NK-92 (cell line): ENCODE measurements around the gene SNAP47.

Experiments used
- DNase-seq: peaks from one replicate; lab custom pipeline; 2025; ENCODE audit not compliant: unreplicated experiment; lab: John Stamatoyannopoulos, UW

The SNAP47 gene

DNA sequence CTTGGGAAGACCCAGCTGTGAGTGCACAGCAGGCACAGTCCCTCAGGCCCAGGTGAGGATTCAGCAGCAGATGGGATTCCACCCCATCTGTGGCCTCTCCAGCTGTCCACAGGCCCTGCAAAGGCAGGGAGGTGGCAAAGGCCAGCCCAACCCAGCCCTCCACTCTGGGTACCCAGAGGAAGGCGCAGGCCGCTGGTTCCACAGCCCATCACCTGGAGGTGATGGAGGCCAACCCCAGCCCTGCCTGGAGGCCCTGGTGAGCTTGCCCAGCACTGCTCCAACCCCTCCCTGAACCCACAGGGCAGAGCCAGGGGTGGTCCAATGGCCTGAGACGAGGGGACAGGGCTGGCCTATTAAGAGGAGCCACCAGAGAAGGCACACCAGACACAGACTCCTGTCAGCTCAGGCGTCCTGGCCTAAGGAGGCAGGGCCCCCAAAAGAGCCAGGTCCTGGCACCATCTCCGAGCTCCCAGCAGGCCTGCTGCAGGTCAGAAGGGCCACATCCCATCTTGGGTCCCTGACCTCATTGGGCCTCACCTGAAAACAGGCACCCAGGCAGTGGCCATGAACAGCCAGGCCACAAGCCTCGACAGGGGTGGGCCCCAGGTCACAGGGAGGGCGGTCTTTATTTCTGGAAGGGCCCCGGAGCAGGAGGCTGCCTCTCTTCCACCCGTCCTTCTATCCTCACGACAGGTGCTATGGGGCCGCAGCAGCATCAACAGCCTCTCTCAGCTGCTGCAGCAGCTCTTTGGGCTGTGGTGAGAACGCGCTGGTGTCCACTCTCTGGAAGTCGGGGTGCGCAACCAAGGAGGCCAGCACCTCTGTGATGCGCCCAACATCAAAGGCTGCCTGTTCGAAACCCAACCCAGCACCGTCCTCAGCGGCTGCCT lies 3.3 kb upstream of the SNAP47 start:
- DNase-seq = no peak

DNA sequence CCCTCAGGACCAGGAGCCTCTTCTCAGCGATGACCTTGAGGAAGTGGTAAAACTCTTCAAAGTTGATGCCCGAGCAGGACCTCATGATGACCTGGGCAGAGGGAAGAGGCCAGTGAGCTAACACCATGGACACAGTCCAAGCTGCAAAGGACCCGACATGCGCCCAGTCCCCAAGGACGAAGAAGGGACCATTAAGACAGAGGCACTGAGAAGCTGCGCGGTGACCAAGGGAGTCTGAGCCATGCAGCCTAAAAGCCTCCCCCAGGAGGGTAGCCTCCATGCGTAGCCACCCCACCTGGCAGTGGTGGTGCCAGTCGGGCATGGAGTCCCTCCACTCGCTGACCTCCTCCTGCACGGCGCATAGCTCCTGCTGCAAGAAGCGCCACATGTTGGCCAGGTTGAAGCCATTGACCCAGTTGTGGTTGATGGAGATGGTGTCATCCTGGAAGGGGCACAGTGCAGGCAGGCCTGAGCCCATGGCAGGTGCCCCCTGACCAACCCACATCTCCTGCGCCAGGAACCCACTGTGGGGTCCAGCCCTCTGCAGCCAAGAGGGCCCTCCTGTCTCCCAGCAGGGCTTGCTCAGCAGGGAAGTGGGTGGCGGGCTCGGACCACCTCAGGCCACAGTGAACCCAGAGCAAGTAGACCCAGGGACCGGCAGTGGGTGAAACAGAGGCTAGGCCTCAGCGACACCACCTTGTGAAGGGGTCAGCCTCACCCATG lies 2.5 kb upstream of the SNAP47 start:
- DNase-seq = no peak

DNA sequence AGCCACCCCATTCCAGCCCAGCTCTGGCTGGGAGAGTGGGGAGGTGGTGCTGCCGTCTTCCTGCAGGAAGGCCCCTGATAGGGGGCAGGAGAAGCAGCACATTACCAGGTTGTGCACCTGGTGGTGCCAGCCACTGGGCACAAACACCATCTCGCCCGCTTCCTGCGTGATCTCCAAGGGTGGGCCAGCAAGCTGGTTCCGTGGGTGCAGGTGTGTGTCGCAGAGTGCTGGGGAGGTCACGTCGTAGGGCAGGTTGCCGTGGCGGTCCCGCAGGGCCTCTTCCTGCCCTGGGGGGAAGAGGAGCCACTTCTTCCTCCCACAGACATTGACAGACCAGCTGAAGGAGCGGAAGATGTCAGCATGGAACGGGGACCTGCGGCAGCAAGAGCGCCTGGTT lies 1.9 kb upstream of the SNAP47 start:
- no peak for DNase-seq

DNA sequence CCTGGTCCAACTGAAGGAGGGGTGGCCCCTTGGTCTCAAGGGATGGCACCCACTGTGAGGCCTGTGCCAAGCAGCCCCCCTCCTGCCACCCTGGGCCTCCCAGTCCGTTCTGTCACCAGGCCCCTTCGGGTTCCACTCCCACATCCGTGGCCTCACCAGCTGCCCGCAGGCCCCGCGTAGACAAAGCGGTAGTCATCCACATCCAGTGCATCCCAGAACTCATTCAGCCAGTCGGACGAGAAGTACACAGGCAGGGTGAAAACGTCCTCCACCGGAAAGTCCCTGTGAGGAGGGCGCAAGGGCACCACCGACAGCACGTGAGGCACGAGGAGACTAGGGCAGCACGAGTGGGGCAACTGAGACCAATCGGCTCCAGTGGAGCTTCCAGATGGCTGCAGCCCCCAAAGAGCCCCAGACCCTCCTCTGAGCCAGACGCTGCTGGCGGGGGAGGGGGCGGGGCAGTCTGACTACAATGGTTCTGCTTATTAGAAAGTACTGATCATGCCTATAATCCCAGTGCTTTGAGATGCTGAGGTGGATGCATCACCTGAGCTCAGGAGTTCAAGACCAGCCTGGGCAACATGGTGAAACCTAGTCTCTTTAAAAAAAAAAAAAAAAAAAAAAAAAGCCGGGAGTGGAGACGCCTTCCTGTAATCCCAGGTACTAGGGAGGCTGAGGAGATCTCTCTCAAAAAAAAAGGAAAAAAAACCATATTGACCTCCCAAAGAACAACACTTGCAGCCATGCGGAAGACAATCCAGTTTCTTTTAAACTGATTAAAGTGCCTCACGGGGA lies 1.3 kb upstream of the SNAP47 start:
- no peak for DNase-seq

DNA sequence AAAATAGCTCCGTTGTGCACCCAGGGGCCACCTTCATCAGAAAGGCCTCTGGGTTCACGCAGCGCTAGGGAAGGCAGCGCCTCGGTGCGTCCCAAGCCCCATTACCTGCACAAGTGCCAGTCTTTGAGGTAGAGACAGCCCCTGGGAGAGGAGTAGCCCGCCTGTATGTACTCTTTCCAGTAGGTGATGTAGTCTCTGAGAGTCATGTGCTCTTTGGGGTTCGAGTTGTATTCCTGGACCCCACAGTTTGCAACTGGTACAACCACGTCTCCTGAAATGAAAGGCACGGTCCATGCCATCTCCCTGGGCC lies 734 bp upstream of the SNAP47 start:
- no peak for DNase-seq

DNA sequence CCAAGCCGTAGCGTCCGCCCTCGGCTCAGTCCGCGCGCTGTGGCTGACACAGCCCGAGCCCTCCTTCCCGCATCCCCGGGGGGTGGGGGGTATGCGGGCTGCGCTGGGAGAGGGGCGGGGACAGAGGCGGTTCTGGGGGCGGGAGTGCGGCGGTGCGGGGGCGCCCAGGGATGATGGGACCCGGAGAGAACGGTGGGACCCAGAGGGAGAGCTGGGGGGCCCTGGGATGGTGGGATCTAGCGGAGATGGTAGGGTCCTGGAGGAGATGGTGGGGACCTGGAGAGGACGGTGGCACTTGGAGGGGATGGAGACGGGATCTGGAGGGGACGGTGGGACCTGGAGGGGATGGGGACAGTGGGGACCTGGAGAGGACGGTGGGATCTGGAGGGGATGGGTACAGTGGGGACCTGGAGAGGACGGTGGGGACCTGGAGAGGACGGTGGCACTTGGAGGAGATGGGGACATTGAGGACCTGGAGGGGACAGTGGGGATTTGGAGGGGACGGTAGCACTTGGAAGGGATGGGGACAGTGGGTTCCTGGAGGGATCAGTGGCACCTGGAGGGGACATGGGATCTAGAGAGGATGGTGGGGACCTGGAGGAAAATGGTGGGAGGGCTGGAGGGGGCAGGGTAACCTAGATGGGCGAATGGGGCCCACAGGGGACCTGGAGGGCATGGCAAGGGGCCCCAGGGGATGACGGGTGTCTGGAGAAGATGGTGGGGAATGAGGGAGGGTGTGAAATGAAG lies 477 bp downstream of the SNAP47 start:
- DNase-seq = no peak

DNA sequence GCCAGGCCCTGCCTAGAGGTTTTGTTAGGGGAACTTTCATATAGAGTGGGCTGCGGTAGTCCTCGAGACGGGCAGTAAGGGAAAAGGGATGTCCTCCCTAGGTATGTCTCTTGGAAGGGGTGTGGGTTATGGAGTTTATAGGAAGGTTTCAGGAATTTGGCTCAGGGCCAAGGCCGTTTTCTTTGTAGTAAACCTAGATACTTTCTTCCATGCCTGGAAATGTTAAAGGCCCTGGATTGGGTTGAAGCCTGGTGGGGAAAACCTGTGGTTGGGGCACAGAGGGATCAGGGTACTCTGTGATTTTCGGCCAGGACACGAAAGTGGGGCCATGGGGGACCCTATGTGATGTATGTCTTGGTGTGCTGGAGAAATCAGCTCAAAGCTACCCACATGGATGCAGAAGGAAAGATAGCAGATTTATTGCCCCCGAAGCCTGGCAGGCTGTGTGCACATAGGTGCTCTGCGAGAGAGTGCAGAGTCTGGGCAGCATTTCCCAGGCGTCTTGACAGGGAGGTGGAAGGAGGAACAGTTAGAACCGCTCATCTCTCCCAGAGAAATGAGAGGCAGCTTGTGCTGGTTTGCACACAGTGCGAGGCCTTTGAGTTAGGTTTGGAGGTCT lies 1.7 kb downstream of the SNAP47 start:
- no peak for DNase-seq

DNA sequence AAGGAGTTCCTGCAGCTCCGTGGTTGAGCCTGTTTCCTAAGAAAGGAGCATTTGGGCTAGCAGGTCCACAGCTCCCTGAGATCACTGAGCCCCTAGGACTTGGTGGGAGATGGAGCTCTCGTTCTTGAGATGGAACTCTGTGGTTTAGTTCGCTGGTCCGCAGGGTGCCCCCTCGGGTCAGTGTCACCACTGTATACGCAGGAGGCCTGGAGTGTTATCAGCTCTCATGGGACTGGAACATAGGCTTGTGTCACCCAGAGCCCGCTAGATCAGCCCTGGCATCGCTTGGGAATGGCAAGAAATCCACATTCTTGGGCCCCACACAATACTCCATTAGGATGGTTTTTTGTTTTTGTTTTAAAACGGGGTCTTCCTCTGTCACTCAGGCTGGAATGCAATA lies 3.6 kb downstream of the SNAP47 start:
- DNase-seq = no peak

DNA sequence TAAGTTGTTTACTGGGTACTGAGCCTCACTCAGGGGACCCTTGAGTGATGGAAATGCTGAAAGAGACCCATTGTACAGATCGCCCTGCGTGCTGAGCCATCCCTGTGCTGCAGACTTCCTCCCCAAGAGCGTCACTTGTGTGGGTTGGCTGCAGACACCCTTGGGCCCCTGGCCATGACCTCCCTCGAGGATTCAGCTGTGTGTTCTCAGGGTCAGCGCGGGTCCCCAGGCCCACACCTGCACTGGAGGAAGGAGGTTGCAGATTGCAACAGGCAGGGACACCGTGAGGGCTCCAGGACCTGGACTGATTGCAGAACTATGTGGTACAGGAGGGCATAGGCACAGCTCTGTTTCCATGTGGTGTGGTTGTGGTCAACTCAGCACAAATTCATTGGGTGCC lies 4.4 kb downstream of the SNAP47 start:
- no peak for DNase-seq

DNA sequence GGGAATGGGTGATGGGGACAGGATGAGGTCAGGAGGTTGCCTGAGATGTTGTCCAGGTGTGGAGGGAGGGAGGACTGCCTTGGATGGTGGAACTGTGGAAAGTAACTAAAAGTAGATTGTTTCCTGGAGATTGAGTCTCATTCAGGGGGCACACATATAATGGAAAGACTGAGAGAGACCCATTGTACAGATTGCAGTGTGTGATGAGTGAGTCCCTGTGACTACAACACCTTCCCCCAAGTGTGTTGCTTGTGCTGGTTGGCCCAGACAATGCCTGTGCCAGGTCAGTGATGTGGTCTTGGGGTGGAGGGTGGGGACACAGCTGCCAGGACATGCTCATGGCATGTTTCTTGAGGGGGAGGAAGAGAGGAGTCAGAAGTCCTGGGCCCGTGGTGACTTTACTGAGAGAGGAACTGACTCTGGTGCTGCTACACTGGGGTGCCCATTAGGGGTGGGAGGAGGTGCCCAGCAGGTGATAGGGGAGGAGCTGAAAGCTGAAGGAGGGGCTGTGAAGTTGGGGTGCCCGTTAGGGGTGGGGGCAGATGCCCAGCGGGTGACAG lies 5.2 kb downstream of the SNAP47 start:
- DNase-seq = no peak

DNA sequence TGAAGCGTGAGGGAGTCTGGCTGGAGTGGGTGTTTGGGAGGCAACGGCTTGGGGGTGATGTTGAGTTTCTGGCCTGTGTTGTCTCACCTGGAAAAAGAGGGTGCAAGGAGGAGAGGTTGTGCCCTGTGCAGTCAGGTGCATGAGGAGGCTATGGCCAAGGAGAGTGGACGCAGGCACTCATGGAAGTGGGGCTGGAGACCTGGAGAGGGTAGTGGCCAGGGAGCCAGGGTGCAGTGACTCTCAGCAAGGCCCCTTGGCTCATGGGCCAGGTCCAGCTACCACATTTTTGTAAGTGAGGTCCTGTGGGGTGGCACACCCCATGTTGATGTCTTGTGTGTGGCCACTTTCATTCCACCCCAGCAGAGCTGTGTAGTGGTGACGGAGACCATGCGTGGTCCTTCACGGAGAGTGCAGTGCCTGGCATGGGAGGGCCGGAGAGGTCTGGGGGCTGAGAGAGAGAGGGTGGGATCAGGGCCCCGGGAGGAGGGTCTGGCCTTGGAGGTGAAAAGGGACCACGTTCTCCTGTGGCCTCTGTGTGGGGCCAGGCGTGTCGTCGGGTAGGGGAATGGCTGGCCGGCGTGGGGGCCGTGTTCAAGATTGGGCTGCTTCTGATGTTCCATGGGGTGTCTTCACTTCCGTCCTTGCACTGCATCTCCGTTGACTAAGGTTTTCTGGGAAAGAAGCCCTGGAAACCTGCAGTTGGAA lies 6.1 kb downstream of the SNAP47 start:
- no peak for DNase-seq

DNA sequence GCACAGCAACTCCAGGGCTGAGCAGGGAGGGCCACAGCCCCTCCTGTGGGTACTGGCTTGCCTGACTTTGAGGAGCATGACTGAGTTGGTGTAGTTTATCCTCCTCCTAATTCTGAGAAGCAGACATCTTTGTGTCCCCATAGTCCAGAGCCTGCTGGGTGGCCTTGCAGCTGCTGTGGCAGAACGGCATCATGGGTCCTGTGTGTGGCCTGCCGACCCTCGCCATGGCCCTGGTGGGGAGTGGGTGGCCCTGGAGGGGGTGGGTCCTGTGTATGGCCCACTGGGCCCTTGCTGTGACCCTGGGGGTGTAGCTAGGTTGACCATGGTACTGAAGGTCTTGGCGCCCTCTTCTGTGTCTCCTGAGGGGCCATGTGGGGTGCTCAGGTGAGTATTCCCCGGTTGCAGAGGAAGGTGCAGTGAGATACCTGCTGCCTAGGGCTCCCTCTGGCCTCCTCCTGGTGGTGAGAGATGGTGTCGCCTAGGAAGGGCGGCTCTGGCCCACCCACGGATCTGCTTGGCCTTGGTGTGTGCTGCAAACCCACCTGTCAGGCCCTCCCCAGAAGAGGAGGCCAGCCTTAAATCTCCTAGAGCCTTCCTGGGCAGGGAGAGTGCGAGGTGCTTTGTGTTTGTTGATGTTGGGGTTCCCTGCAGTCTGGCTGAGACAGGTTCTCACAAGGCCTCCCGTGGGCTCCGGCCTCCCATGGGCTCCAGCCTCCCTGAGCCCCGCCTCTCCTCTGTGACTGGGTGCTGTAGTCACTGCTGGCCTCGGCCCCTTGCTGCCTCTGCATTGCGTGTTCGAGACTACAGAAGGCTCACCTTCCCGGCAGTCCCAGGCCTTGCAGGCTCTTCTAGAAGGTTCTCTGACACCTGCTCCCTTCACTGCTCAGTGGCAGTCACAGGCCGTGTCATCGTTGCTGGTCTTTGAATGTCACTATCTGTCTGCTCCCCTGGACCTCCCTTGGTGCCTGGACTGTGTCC lies 7.8 kb downstream of the SNAP47 start:
- DNase-seq = no peak

DNA sequence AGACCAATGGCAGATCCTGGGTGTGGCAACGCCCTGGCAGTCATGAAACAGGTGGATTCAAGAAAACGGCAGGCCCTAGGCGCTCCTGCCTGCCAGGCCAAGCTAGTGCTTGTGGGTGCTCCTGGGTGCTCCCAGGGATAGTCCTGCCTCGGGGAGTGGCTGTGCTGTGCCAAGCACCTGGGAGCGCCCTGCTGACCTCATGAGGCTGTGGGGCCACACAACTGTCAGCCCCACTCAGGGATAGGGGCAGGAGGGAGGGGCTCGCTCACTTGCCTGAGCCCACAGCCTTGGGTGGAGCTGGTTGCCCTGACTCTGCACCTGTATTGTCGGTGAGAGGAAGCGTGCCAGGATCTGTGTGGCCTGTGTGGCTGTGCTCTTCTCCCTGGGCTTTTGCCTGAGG lies 9.4 kb downstream of the SNAP47 start:
- no peak for DNase-seq

DNA sequence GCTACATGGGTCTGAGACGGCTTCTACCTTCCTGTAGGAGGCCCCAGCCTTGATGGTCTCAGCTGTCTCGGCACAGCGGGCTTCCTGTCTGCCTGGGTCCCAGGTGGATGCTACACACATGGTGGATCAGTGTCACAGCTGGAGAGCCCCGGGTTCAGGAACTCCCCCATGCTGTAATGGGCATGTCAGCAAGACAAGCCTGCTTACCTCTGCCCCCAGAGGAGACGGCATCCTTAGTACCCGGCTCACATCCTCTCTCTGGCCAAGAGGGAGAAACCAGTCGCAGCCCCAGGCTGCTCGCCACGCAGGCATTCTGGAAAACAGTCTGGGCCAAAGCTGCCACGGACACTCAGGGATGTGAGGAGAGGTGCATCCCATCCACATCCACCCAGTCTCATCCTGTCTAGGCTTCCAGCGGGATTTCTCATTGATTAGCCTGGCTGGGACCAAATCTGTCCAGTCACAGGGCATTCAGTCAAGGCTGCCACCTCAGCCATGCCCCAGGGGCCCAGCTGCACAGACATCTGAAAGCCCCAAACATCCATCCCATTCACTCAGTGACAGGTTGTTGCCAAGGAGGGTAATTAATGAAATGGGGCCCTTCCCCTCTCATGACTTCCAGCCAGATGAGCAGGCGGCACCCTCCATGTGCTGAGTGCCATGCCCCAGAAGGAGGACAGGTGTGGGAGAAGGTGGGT lies 10.5 kb downstream of the SNAP47 start:
- DNase-seq = no peak

DNA sequence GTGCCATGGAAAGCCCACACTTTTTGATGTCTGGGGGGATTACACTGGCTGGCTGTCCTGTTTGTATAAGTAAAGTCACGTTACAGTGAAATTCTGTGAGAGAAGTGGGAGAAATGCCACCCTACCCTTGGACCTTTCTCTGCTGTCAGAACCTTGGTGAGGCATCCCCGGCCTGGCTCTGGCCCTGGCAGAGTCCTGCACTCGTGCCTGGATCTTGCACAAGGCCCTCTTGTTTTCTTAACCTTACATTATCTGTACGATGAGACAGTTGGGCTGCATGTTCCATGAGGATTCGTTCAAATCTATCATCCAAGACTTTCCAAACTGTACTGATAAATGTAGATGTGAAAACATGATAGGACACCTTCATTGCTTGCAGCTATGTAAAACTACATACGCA lies 11.4 kb downstream of the SNAP47 start:
- DNase-seq = no peak

DNA sequence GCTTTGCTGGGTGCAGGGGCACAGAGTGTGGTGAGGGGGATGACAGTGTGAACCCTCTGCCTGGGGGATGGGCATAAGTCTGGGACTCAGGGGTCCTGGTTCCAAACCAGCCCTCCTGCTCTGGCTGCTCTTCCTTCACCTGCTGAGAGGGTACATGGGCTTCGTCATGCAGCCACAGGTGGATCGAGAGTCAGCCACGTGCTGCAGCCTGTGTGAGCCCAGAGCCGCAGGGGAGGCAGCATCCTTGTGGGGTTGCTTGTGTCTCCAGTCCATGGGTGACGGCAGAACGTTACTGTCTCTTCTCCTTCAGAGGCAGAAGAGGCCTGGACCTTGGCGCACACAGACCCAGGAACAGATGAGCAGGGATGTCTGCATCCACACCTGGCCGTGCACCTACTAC lies 12.1 kb downstream of the SNAP47 start:
- no peak for DNase-seq

DNA sequence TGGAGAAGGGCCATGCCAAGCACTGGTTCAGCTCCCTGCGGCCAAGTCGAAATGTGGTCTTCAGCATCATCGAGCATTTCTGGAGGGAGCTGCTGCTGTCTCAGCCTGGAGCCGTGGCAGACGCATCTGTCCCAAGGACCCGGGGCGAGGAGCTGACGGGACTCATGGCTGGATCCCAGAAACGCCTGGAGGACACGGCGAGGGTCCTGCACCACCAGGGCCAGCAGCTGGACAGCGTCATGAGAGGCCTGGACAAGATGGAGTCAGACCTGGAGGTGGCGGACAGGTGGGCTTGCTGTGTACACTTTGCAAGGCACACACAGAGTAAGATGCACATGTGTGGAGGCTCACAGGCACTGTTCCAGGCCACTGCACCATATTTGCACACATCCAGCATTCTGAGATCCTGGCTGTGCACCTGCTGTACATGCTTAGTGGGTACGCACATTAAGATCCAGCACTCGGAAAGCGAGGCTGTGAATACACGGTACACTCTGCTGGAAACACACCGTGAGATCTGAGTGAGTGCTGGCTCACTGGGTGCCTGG lies 12.8 kb downstream of the SNAP47 start:
- no peak for DNase-seq
